HepG2 (cell line): ENCODE data around the gene CBX2. TPM values are rescaled to one million over a fixed set of nuclear protein-coding genes. Genes with fewer than 3 reads are reported as not detected.

ENCODE experiments used
- EZH2 ChIP-seq: conservative IDR thresholded peaks from 2 replicates; pipeline ENCODE4 v1.6.1; 2012; ENCODE audit warnings: mild to moderate bottlenecking, low read depth, low read length, moderate library complexity
- GMEB1 ChIP-seq: sonication (generic); formaldehyde crosslinking; IDR thresholded peaks from 2 replicates; pipeline ENCODE4 v1.5.1; 2020; ENCODE audit warnings: missing genetic modification reagents, mild to moderate bottlenecking, borderline replicate concordance
- HES4 ChIP-seq: sonication (generic); formaldehyde crosslinking; IDR thresholded peaks from 2 replicates; pipeline ENCODE4 v1.9.0; 2021; ENCODE audit warnings: mild to moderate bottlenecking, missing genetic modification reagents, borderline replicate concordance
- HHEX ChIP-seq: IDR thresholded peaks from 2 replicates; pipeline ENCODE4 v1.6.1; 2016; ENCODE audit warnings: control low read depth
- IKZF4 ChIP-seq: sonication (generic); formaldehyde crosslinking; IDR thresholded peaks from 2 replicates; pipeline ENCODE4 v1.5.1; 2020; ENCODE audit warnings: borderline replicate concordance, mild to moderate bottlenecking, low read depth, missing genetic modification reagents; ENCODE audit errors: not compliant biosample characterization
- IRF2 ChIP-seq: IDR thresholded peaks from 2 replicates; pipeline ENCODE4 v1.6.1; 2018; ENCODE audit warnings: missing genetic modification reagents, missing compliant biosample characterization
- JDP2 ChIP-seq: sonication (generic); formaldehyde crosslinking; IDR thresholded peaks from 2 replicates; pipeline ENCODE4 v1.8.1; 2022; ENCODE audit warnings: missing genetic modification reagents, borderline replicate concordance
- RFX5 ChIP-seq: IDR thresholded peaks from 2 replicates; pipeline ENCODE4 v1.6.1; 2011; ENCODE audit warnings: low read depth, low read length, improper control_type of control experiment
- SP2 ChIP-seq: sonication (generic); formaldehyde crosslinking; IDR thresholded peaks from 2 replicates; pipeline ENCODE4 v1.5.1; 2020; ENCODE audit warnings: mild to moderate bottlenecking, missing genetic modification reagents
- SSRP1 ChIP-seq: IDR thresholded peaks from 2 replicates; pipeline ENCODE4 v1.6.1; 2016; ENCODE audit warnings: control low read depth
- STAT5B ChIP-seq: sonication (generic); formaldehyde crosslinking; IDR thresholded peaks from 2 replicates; pipeline ENCODE4 v1.4.0; 2020; ENCODE audit warnings: missing genetic modification reagents
- TBX2 ChIP-seq: sonication (generic); formaldehyde crosslinking; IDR thresholded peaks from 2 replicates; pipeline ENCODE4 v1.5.0; 2020; ENCODE audit warnings: missing genetic modification reagents, mild to moderate bottlenecking, borderline replicate concordance
- ZNF230 ChIP-seq: sonication (generic); formaldehyde crosslinking; IDR thresholded peaks from 2 replicates; pipeline ENCODE4 v1.4.0; 2020; ENCODE audit warnings: mild to moderate bottlenecking, missing genetic modification reagents
- ZNF33B ChIP-seq: sonication (generic); formaldehyde crosslinking; IDR thresholded peaks from 2 replicates; pipeline ENCODE4 v1.5.1; 2020; ENCODE audit warnings: mild to moderate bottlenecking, missing genetic modification reagents
- ZNF816 ChIP-seq: sonication (generic); formaldehyde crosslinking; IDR thresholded peaks from 2 replicates; pipeline ENCODE4 v1.8.0; 2022; ENCODE audit warnings: missing genetic modification reagents, mild to moderate bottlenecking, borderline replicate concordance
- ZSCAN25 ChIP-seq: sonication (generic); formaldehyde crosslinking; IDR thresholded peaks from 2 replicates; pipeline ENCODE4 v1.8.0; 2022; ENCODE audit warnings: mild to moderate bottlenecking, missing genetic modification reagents
- polyA plus RNA-seq, 8 experiments: library from polyadenylated mRNA; depleted of rRNA in 3 of 8; stranded (reverse) in 7 of 8; unstranded in 1 of 8; fragments of >200 nt; fragmentation: Illumina TruSeq in 4 of 8; extraction: Trizol in 4 of 8; gene quantifications; 2 replicates each; pipeline versions ENCODE4 v1.2.1 to v1.2.3, GENCODE V29; 2011 to 2016; ENCODE audit warnings: low read depth in 4 of 8, missing spikeins in 1 of 8, mixed read lengths in 1 of 8; ENCODE audit not compliant: insufficient read depth in 1 of 8
- total RNA-seq, 5 experiments: library from RNA; depleted of rRNA; stranded (reverse); fragments of >200 nt; fragmentation: Illumina TruSeq; extraction: Trizol; gene quantifications; 2 replicates each; pipeline ENCODE4 v1.2.3, GENCODE V29; 2016; ENCODE audit warnings: low read depth in 1 of 5
- TF ChIP-seq, protein P1 (sequence below): sonication (generic); formaldehyde crosslinking; IDR thresholded peaks from 2 replicates; pipeline ENCODE4 v1.4.0; 2020; ENCODE audit warnings: missing genetic modification reagents, borderline replicate concordance
- TF ChIP-seq, protein P2 (sequence below): sonication (generic); formaldehyde crosslinking; IDR thresholded peaks from 2 replicates; pipeline ENCODE4 v1.4.0; 2020; ENCODE audit warnings: low read depth, mild to moderate bottlenecking, missing genetic modification reagents

The CBX2 gene
- total and polyA plus RNA-seq, 2 of the 13 experiments (the other 11 are each of a cell fraction or from before 2014, with no cell fraction given) = 14.5 to 31.1 TPM

DNA sequence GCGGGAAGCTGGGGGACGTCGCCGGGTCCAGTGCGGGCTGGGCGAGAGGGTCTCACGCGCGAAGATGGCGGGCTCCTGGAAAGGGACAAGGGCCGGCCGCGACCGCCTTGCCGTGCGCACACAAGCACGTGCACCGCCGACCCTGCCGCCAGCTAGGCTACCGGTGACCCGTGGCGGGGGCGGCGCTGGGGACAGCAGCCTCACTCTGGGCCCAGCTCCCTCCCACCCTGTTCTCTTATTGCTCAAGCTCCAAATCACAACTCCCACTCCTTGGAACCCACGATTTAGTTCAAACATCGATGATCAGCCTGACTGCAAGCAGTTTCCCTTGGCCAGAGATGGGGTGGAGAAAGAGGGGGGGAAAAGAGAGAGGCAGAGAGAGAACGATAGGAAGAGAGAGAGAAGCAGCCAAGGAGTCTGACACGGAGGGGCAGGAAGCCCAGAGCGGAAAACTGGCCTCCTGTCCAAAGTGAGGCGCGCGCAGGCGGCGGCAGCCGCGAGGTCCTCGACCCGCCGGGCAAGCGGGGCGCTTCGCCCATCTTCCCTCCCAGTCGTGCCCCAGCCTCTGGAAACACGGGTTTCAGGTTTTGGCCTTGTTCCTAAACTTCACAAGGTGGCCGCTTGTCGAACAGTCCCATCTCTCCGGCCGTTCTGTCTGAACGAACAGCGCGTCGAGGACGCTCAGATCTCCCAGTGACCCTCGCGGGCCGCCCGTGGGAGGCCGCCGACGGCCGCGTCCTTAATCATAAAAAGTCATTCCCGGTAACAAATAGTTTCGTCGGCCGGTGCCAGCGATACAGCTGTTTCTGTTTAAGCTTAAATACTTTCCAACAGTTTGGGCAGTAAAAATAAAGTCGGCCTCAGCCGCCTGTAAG is 20.6 kb downstream of the CBX2 start (continued):
- TF ChIP-seq, protein P1, sequence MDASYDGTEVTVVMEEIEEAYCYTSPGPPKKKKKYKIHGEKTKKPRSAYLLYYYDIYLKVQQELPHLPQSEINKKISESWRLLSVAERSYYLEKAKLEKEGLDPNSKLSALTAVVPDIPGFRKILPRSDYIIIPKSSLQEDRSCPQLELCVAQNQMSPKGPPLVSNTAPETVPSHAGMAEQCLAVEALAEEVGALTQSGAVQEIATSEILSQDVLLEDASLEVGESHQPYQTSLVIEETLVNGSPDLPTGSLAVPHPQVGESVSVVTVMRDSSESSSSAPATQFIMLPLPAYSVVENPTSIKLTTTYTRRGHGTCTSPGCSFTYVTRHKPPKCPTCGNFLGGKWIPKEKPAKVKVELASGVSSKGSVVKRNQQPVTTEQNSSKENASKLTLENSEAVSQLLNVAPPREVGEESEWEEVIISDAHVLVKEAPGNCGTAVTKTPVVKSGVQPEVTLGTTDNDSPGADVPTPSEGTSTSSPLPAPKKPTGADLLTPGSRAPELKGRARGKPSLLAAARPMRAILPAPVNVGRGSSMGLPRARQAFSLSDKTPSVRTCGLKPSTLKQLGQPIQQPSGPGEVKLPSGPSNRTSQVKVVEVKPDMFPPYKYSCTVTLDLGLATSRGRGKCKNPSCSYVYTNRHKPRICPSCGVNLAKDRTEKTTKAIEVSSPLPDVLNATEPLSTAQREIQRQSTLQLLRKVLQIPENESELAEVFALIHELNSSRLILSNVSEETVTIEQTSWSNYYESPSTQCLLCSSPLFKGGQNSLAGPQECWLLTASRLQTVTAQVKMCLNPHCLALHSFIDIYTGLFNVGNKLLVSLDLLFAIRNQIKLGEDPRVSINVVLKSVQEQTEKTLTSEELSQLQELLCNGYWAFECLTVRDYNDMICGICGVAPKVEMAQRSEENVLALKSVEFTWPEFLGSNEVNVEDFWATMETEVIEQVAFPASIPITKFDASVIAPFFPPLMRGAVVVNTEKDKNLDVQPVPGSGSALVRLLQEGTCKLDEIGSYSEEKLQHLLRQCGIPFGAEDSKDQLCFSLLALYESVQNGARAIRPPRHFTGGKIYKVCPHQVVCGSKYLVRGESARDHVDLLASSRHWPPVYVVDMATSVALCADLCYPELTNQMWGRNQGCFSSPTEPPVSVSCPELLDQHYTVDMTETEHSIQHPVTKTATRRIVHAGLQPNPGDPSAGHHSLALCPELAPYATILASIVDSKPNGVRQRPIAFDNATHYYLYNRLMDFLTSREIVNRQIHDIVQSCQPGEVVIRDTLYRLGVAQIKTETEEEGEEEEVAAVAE (CRISPR knock-in tag) = 0 out of 2 replicates have a peak, but pooled peaks have one; percentile 23
- TF ChIP-seq STAT5B (CRISPR knock-in tag) (no peak), SP2 (CRISPR knock-in tag) (no peak; the same call in 1 of the 2 replicates), SSRP1 (CRISPR knock-in tag) (no peak), ZNF33B (peak; percentile 46; the same call in 1 of the 2 replicates), RFX5 (no peak), JDP2 (CRISPR knock-in tag) (no peak), ZSCAN25 (CRISPR knock-in tag) (no peak; the same call in 1 of the 2 replicates), ZNF816 (CRISPR knock-in tag) (no peak), HES4 (CRISPR knock-in tag) (peak; percentile 14; the same call in 1 of the 2 replicates), IRF2 (CRISPR knock-in tag) (no peak), IKZF4 (CRISPR knock-in tag) (peak; percentile 23), TBX2 (peak; percentile 40; the same call in 1 of the 2 replicates), EZH2 (0 out of 2 replicates have a peak, but pooled peaks have one; percentile 58), HHEX (no peak), ZNF230 (no peak), GMEB1 (CRISPR knock-in tag) (no peak)
- TF ChIP-seq, protein P2, sequence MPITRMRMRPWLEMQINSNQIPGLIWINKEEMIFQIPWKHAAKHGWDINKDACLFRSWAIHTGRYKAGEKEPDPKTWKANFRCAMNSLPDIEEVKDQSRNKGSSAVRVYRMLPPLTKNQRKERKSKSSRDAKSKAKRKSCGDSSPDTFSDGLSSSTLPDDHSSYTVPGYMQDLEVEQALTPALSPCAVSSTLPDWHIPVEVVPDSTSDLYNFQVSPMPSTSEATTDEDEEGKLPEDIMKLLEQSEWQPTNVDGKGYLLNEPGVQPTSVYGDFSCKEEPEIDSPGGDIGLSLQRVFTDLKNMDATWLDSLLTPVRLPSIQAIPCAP = no peak
